WTC11 (cell line): Measurements from ENCODE around the gene CPNE4.

ENCODE experiments used
- ATF1 ChIP-seq: sonication (generic); formaldehyde crosslinking; IDR thresholded peaks from 2 replicates; pipeline ENCODE4 v1.8.1; 2023; ENCODE audit warnings: mild to moderate bottlenecking, moderate library complexity, missing genetic modification reagents
- CBFB ChIP-seq: sonication (generic); formaldehyde crosslinking; IDR thresholded peaks from 2 replicates; pipeline ENCODE4 v1.8.1; 2022; ENCODE audit warnings: mild to moderate bottlenecking, low read depth, missing genetic modification reagents
- CREM ChIP-seq: sonication (generic); formaldehyde crosslinking; IDR thresholded peaks from 2 replicates; pipeline ENCODE4 v1.8.1; 2022; ENCODE audit warnings: mild to moderate bottlenecking, missing genetic modification reagents, moderate library complexity
- CTCF ChIP-seq: fragments of 200-600 bp; IDR thresholded peaks from 2 replicates; pipeline ENCODE4 v1.8.0; 2022; ENCODE audit warnings: antibody characterized with exemption
- FOXP1 ChIP-seq: sonication (generic); formaldehyde crosslinking; IDR thresholded peaks from 2 replicates; pipeline ENCODE4 v1.8.0; 2022; ENCODE audit warnings: missing genetic modification reagents, mild to moderate bottlenecking, moderate library complexity, borderline replicate concordance
- JUN ChIP-seq: sonication (generic); formaldehyde crosslinking; IDR thresholded peaks from 2 replicates; pipeline ENCODE4 v1.8.0; 2023; ENCODE audit warnings: mild to moderate bottlenecking, missing genetic modification reagents
- MLX ChIP-seq: sonication (generic); formaldehyde crosslinking; IDR thresholded peaks from 2 replicates; pipeline ENCODE4 v1.8.1; 2023; ENCODE audit warnings: mild to moderate bottlenecking, missing genetic modification reagents, moderate library complexity
- NFYB ChIP-seq: sonication (generic); formaldehyde crosslinking; conservative IDR thresholded peaks from 2 replicates; pipeline ENCODE4 v1.8.0; 2022; ENCODE audit warnings: low read depth, missing genetic modification reagents
- NR2C2 ChIP-seq: sonication (generic); formaldehyde crosslinking; IDR thresholded peaks from 2 replicates; pipeline ENCODE4 v1.8.0; 2022; ENCODE audit warnings: mild to moderate bottlenecking, missing genetic modification reagents
- STAT6 ChIP-seq: sonication (generic); formaldehyde crosslinking; conservative IDR thresholded peaks from 2 replicates; pipeline ENCODE4 v1.8.1; 2023; ENCODE audit warnings: mild to moderate bottlenecking, low read depth, missing genetic modification reagents, moderate library complexity
- TCF7 ChIP-seq: sonication (generic); formaldehyde crosslinking; IDR thresholded peaks from 2 replicates; pipeline ENCODE4 v1.8.0; 2022; ENCODE audit warnings: mild to moderate bottlenecking, low read depth, missing genetic modification reagents, moderate library complexity
- TEAD1 ChIP-seq: sonication (generic); formaldehyde crosslinking; IDR thresholded peaks from 2 replicates; pipeline ENCODE4 v1.8.0; 2022; ENCODE audit warnings: mild to moderate bottlenecking, missing genetic modification reagents
- USF1 ChIP-seq: sonication (generic); formaldehyde crosslinking; IDR thresholded peaks from 2 replicates; pipeline ENCODE4 v1.8.0; 2022; ENCODE audit warnings: mild to moderate bottlenecking, missing genetic modification reagents
- ZNF281 ChIP-seq: sonication (generic); formaldehyde crosslinking; IDR thresholded peaks from 2 replicates; pipeline ENCODE4 v1.8.0; 2023; ENCODE audit warnings: mild to moderate bottlenecking, missing genetic modification reagents

- TF ChIP-seq ZNF281 (no peak), NR2C2 (CRISPR knock-in tag) (no peak), CTCF (no peak), USF1 (no peak), STAT6 (CRISPR knock-in tag) (no peak), ATF1 (CRISPR knock-in tag) (no peak), NFYB (CRISPR knock-in tag) (no peak), MLX (CRISPR knock-in tag) (no peak), TEAD1 (CRISPR knock-in tag) (no peak), JUN (no peak), CREM (CRISPR knock-in tag) (no peak), TCF7 (CRISPR knock-in tag) (no peak), CBFB (no peak), FOXP1 (no peak)
These were observed 27.7 kb upstream of the CPNE4 start for GRCh38 chr3:132062535-132062934.
